ENCODE data around the gene PCNX2. TPM values are rescaled to one million over a fixed set of nuclear protein-coding genes. Genes with fewer than 3 reads are reported as not detected.

The PCNX2 gene, protein sequence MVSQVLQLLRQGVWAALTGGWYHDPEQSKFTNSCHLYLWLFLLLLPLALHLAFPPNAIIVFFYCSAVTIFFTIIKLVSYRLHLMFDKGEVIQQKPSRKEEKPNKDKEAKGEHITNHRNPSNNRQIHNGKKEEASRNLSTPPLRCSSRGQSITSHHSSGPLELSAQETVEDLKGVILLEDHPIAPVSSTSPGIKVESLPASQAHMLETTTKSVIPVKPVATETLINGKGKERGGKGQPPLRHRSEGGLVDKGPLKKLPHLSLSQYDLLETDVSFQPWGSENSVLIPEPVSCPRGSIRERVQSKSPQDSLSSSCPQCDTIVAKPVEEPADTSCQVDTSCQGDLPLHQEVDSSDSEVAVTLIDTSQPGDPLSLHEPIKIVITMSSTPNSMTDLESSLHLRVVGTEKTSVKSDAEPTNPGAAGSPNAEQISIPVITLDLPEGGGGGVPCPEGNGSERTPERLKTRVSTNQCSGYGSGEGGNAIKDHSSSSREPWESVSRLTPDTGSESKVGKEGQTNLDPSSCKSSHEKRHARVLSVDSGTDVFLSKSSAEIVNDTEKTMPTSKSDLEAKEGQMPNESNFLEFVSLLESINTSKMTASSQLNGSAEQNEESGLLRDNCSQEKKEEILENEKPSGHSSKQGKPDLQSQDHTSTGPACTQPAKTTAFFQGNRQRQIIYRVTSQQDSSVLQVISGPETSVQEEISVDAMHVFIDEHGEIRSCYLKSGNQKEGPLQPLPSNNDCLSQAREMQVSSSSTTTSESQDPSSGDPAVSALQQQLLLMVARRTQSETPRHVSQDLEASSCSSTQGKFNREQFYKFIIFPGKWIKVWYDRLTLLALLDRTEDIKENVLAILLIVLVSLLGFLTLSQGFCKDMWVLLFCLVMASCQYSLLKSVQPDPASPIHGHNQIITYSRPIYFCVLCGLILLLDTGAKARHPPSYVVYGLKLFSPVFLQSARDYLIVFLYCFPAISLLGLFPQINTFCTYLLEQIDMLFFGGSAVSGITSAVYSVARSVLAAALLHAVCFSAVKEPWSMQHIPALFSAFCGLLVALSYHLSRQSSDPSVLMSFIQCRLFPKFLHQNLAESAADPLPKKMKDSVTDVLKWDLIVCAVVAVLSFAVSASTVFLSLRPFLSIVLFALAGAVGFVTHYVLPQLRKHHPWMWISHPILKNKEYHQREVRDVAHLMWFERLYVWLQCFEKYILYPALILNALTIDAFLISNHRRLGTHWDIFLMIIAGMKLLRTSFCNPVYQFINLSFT (N-terminal part only)
- 49.1 and 96.2 TPM in 2 replicates for total RNA-seq (2014; rRNA removed; shearing (Covaris generic); ENCODE audit: low replicate concordance)

DNA sequence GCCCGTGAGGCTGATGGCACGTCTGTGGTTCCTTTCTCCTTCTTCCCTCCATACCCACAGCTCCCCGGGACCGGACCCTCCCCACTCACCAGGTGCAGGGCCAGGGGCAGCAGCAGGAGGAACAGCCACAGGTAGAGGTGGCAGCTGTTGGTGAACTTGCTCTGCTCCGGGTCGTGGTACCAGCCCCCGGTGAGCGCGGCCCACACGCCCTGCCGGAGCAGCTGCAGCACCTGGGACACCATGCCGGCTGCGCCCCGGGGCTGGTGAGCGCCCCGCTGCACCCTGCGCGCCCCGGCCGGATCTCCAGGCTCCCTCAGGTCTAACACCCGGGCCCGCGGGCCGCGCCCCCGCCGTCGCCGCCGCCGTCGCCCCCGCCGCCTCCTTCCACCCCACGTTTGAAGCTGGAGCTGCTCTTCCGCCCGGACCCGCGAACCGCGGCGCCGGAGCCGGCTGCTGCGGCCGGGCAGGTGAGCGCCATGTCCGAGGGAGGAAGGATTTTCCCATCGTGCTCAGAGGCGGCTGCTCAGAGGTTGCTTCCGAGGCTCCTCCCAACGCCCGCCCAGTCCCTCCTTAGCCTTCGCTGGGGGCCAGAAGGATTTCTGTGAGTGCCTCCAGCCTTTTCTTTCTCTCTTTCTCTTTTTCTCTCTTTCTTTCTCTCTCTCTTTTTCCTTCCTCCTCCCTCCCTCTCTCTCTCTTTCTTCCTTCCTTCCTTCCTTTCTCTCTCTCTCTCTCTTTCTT lies at the start of gene PCNX2:
PCNX2 (minus strand) TSS at position 489 of the 738 bp plus-strand sequence; CDS start at position 242, 247 bp downstream.
- peaks cover 34% of the 10 kb centered on the region for H3K4me1 ChIP-seq (ENCODE audit: low read length)

DNA sequence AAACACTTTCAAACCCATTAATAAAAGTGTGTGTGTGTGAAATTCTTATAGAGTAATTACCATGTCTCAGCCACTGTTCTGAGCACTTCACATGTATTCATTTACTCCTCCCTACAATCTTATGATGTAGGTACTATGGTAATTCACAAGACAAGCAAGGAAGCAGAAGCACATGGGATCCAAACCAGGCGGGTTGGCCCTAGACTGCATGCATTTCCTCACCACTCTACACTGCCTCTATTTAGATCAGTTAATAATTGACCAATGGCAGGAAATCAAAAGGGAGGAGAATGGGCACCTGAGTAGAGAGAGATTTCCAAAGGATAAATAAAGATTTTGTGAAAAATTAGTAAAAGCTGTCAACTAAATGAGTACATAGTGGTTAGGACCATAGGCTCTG lies 47.7 kb upstream of the PCNX2 start:
- Histone ChIP-seq H3K27ac (ENCODE audit: low read length) (no peak overlapping the region), H3K9me3 (ENCODE audit: low read length) (no peaks in the 10 kb centered on the region), H3K9ac (ENCODE audit: low read length) (no peak overlapping the region), H3K4me3 (ENCODE audit: low read length) (no peak overlapping the region), H3K36me3 (ENCODE audit: insufficient read depth, low read length) (no peaks in the 10 kb centered on the region), H3K79me2 (ENCODE audit: low read length) (no peaks in the 10 kb centered on the region), H3K9me2 (replicated peaks; ENCODE audit: insufficient read depth, low read length) (no peaks in the 10 kb centered on the region), H3K4me1 (ENCODE audit: low read length) (peaks cover 8% of the 10 kb centered on the region), H3K27me3 (ENCODE audit: low read length) (no peaks in the 10 kb centered on the region), H4K20me1 (ENCODE audit: insufficient read depth, low read depth, low read length) (peaks cover 18% of the 10 kb centered on the region), H2AFZ (ENCODE audit: low read length) (no peak overlapping the region), H3K4me2 (ENCODE audit: low read depth, low read length, poor library complexity, severe bottlenecking) (no peak overlapping the region)
- DNase-seq, result no peak

More for the DNA sequence above, at the start of gene PCNX2:
- DNase-seq, result peak; percentile 92
- H3K9me2 ChIP-seq (replicated peaks; ENCODE audit: insufficient read depth, low read length), result no peaks in the 10 kb centered on the region
- peak within 1 kb of the TSS; percentile 92 for H3K9ac ChIP-seq (ENCODE audit: low read length)
- H3K9me3 ChIP-seq (ENCODE audit: low read length), result no peaks in the 10 kb centered on the region
- peaks cover 58% of the 10 kb centered on the region for H3K79me2 ChIP-seq (ENCODE audit: low read length)
- H3K27me3 ChIP-seq (ENCODE audit: low read length), result 0 out of 2 replicates have a peak, but pooled peaks cover 3% of the 10 kb centered on the region
- H3K36me3 ChIP-seq (ENCODE audit: insufficient read depth, low read length), result peaks cover 5% of the 10 kb centered on the region; the same call in 1 of the 2 replicates
- H3K27ac ChIP-seq (ENCODE audit: low read length), result peak within 1 kb of the TSS; percentile 66
- peak within 1 kb of the TSS; percentile 94 for H3K4me2 ChIP-seq (ENCODE audit: low read depth, low read length, poor library complexity, severe bottlenecking)
- peak within 1 kb of the TSS; percentile 99 for H3K4me3 ChIP-seq (ENCODE audit: low read length)
- peaks cover 6% of the 10 kb centered on the region; the same call in 1 of the 2 replicates for H4K20me1 ChIP-seq (ENCODE audit: insufficient read depth, low read depth, low read length)
- H2AFZ ChIP-seq (ENCODE audit: low read length), result peak within 1 kb of the TSS; percentile 98

DNA sequence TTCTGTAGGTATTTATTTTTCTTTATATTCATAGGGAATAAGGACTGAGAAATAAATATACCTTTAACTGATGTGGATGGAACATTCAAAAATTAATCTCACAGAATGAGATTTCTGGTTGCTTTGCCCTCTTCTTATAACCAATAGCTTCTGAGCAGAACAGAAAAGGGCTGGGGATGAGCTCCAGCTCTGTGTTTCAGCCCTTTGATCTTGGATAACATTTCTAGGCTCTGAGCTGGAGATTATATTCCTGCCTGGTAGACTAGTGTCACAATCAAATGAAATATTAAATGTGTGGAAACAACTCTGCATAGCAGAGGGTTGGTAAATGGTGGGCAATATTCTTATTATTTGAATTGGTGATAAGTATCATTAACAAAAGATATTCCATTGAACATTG lies 46.6 kb upstream of the PCNX2 start:
- DNase-seq, result no peak
- H3K79me2 ChIP-seq (ENCODE audit: low read length), result no peaks in the 10 kb centered on the region

GRCh38 chr1:233340966-233341516 lies 45.5 kb upstream of the PCNX2 start:
- H3K79me2 ChIP-seq (ENCODE audit: low read length), result no peaks in the 10 kb centered on the region
- no peaks in the 10 kb centered on the region for H3K36me3 ChIP-seq (ENCODE audit: insufficient read depth, low read length)
- no peak overlapping the region for H3K27ac ChIP-seq (ENCODE audit: low read length)
- no peak overlapping the region for H3K4me2 ChIP-seq (ENCODE audit: low read depth, low read length, poor library complexity, severe bottlenecking)
- H3K4me1 ChIP-seq (ENCODE audit: low read length), result peaks cover 11% of the 10 kb centered on the region
- H3K4me3 ChIP-seq (ENCODE audit: low read length), result no peak overlapping the region
- H2AFZ ChIP-seq (ENCODE audit: low read length), result no peak overlapping the region
- H3K27me3 ChIP-seq (ENCODE audit: low read length), result no peaks in the 10 kb centered on the region
- peaks cover 22% of the 10 kb centered on the region for H4K20me1 ChIP-seq (ENCODE audit: insufficient read depth, low read depth, low read length)
- no peaks in the 10 kb centered on the region for H3K9me2 ChIP-seq (replicated peaks; ENCODE audit: insufficient read depth, low read length)
- no peaks in the 10 kb centered on the region for H3K9me3 ChIP-seq (ENCODE audit: low read length)
- no peak for DNase-seq
- no peak overlapping the region for H3K9ac ChIP-seq (ENCODE audit: low read length)

More for the DNA sequence above, 46.6 kb upstream of the PCNX2 start:
- H3K4me1 ChIP-seq (ENCODE audit: low read length), result peaks cover 11% of the 10 kb centered on the region
- H3K27ac ChIP-seq (ENCODE audit: low read length), result no peak overlapping the region
- H3K4me2 ChIP-seq (ENCODE audit: low read depth, low read length, poor library complexity, severe bottlenecking), result no peak overlapping the region
- no peak overlapping the region for H2AFZ ChIP-seq (ENCODE audit: low read length)
- H3K36me3 ChIP-seq (ENCODE audit: insufficient read depth, low read length), result no peaks in the 10 kb centered on the region
- H3K27me3 ChIP-seq (ENCODE audit: low read length), result no peaks in the 10 kb centered on the region
- peaks cover 18% of the 10 kb centered on the region for H4K20me1 ChIP-seq (ENCODE audit: insufficient read depth, low read depth, low read length)
- no peak overlapping the region for H3K9ac ChIP-seq (ENCODE audit: low read length)
- H3K4me3 ChIP-seq (ENCODE audit: low read length), result no peak overlapping the region
- no peaks in the 10 kb centered on the region for H3K9me3 ChIP-seq (ENCODE audit: low read length)
- H3K9me2 ChIP-seq (replicated peaks; ENCODE audit: insufficient read depth, low read length), result no peaks in the 10 kb centered on the region

DNA sequence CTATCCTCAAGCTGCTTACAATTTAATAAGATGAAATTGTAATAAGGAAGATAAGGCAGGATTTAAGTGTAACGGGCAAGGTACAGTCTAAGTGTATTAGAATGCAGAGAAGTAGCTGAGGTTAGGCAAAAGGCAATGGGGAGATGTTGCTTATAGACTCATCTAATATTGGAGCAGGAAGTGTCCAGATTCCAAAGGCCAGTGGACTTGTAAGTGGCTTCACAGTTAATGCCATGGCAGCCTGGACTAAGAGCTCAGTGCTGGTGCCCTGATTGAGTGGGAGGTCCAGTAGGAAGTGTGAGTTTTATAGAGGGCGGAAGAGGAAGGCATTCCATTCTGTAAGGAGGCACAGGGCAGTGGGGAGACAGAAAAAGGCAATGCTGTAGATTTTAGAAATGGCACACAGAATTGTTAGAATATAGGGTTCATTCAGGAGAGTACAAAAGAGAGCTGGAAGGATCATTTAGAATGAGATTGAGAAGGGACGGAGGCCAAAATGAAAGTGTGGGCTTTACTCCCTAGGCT lies 44.6 kb upstream of the PCNX2 start:
- Histone ChIP-seq H2AFZ (ENCODE audit: low read length) (no peak overlapping the region), H3K9me3 (ENCODE audit: low read length) (no peaks in the 10 kb centered on the region), H3K4me3 (ENCODE audit: low read length) (no peak overlapping the region), H4K20me1 (ENCODE audit: insufficient read depth, low read depth, low read length) (peaks cover 22% of the 10 kb centered on the region), H3K79me2 (ENCODE audit: low read length) (no peaks in the 10 kb centered on the region), H3K4me1 (ENCODE audit: low read length) (peaks cover 11% of the 10 kb centered on the region), H3K36me3 (ENCODE audit: insufficient read depth, low read length) (no peaks in the 10 kb centered on the region), H3K27ac (ENCODE audit: low read length) (no peak overlapping the region), H3K9me2 (replicated peaks; ENCODE audit: insufficient read depth, low read length) (no peaks in the 10 kb centered on the region), H3K9ac (ENCODE audit: low read length) (no peak overlapping the region), H3K27me3 (ENCODE audit: low read length) (no peaks in the 10 kb centered on the region), H3K4me2 (ENCODE audit: low read depth, low read length, poor library complexity, severe bottlenecking) (no peak overlapping the region)
- no peak for DNase-seq

DNA sequence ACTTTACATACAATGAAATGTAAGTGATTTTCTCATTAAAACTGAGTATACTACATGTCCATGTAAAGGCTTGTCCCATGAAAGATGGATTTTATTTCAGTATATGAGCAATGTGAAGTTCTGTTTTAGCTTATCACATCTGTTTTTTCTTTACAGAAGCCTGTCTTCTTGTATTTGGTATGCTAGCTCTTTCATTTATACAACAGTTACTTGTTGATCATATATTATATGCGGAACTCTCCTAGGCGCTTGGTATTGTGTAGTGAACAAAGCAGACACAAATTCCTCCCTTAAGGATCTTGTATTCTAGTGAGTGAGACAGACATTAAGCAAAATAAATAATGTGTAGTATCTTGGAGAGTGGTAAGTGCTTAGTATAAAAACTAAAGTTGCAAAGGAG lies 42.6 kb upstream of the PCNX2 start:
- Histone ChIP-seq H3K4me2 (ENCODE audit: low read depth, low read length, poor library complexity, severe bottlenecking) (peak overlapping the region; percentile 38), H3K9me2 (replicated peaks; ENCODE audit: insufficient read depth, low read length) (no peaks in the 10 kb centered on the region), H3K27me3 (ENCODE audit: low read length) (no peaks in the 10 kb centered on the region), H4K20me1 (ENCODE audit: insufficient read depth, low read depth, low read length) (peaks cover 22% of the 10 kb centered on the region), H3K27ac (ENCODE audit: low read length) (no peak overlapping the region), H3K36me3 (ENCODE audit: insufficient read depth, low read length) (no peaks in the 10 kb centered on the region), H2AFZ (ENCODE audit: low read length) (no peak overlapping the region), H3K4me1 (ENCODE audit: low read length) (peaks cover 11% of the 10 kb centered on the region), H3K79me2 (ENCODE audit: low read length) (no peaks in the 10 kb centered on the region), H3K4me3 (ENCODE audit: low read length) (no peak overlapping the region), H3K9me3 (ENCODE audit: low read length) (no peaks in the 10 kb centered on the region), H3K9ac (ENCODE audit: low read length) (no peak overlapping the region; the same call in 1 of the 2 replicates)
- no peak for DNase-seq

- no peak overlapping the region for H3K9ac ChIP-seq (ENCODE audit: low read length)
- no peak for DNase-seq
- H3K4me2 ChIP-seq (ENCODE audit: low read depth, low read length, poor library complexity, severe bottlenecking), result no peak overlapping the region
- H3K36me3 ChIP-seq (ENCODE audit: insufficient read depth, low read length), result no peaks in the 10 kb centered on the region
- peaks cover 11% of the 10 kb centered on the region for H3K4me1 ChIP-seq (ENCODE audit: low read length)
- no peaks in the 10 kb centered on the region for H3K79me2 ChIP-seq (ENCODE audit: low read length)
- no peaks in the 10 kb centered on the region for H3K9me3 ChIP-seq (ENCODE audit: low read length)
- no peaks in the 10 kb centered on the region for H3K27me3 ChIP-seq (ENCODE audit: low read length)
- H3K27ac ChIP-seq (ENCODE audit: low read length), result no peak overlapping the region
- H4K20me1 ChIP-seq (ENCODE audit: insufficient read depth, low read depth, low read length), result peaks cover 18% of the 10 kb centered on the region; the same call in 1 of the 2 replicates
- no peak overlapping the region for H3K4me3 ChIP-seq (ENCODE audit: low read length)
- H2AFZ ChIP-seq (ENCODE audit: low read length), result no peak overlapping the region
- H3K9me2 ChIP-seq (replicated peaks; ENCODE audit: insufficient read depth, low read length), result no peaks in the 10 kb centered on the region
These were observed 42.0 kb upstream of the PCNX2 start for GRCh38 chr1:233337505-233337904.

Measured in Karpas-422 (cell line).